ENCODE data around the gene RIPOR3.

Gene RIPOR3

GRCh38 chr20:50673466-50674137 is 17.7 kb downstream of the RIPOR3 start:
- no peak overlapping the region for H3K27ac ChIP-seq (replicated peaks)
- TF ChIP-seq SPI1 (IDR thresholded peaks at IDR 0.05; ENCODE audit: borderline replicate concordance, low read depth) (no peak), POLR2AphosphoS5 (IDR thresholded peaks at IDR 0.05; ENCODE audit: low read depth) (no peak), CTCF (IDR thresholded peaks at IDR 0.05; ENCODE audit: insufficient read depth, low read length) (no peak), REST (IDR thresholded peaks at IDR 0.05; ENCODE audit: insufficient replicate concordance, low read depth) (no peak), GABPA (IDR thresholded peaks at IDR 0.05; ENCODE audit: low read depth) (no peak)
- H3K27me3 ChIP-seq (ENCODE audit: insufficient read depth, poor library complexity, severe bottlenecking) = no peaks in the 10 kb centered on the region
- no peak for DNase-seq (ENCODE audit: low read depth in 1 of 2, low spot score in 1 of 2)
- H3K4me3 ChIP-seq (replicated peaks; ENCODE audit: insufficient read depth, low read length) = no peak overlapping the region

GRCh38 chr20:50673146-50673465 is 18.2 kb downstream of the RIPOR3 start:
- TF ChIP-seq REST (IDR thresholded peaks at IDR 0.05; ENCODE audit: insufficient replicate concordance, low read depth) (no peak), POLR2AphosphoS5 (IDR thresholded peaks at IDR 0.05; ENCODE audit: low read depth) (no peak), GABPA (IDR thresholded peaks at IDR 0.05; ENCODE audit: low read depth) (no peak), CTCF (IDR thresholded peaks at IDR 0.05; ENCODE audit: insufficient read depth, low read length) (no peak), SPI1 (IDR thresholded peaks at IDR 0.05; ENCODE audit: borderline replicate concordance, low read depth) (no peak)
- no peak overlapping the region for H3K4me3 ChIP-seq (replicated peaks; ENCODE audit: insufficient read depth, low read length)
- no peak overlapping the region for H3K27ac ChIP-seq (replicated peaks)

GRCh38 chr20:50672400-50673145 is 18.8 kb downstream of the RIPOR3 start:
- Histone ChIP-seq H3K4me3 (replicated peaks; ENCODE audit: insufficient read depth, low read length) (no peak overlapping the region), H3K27ac (replicated peaks) (no peak overlapping the region), H3K27me3 (ENCODE audit: insufficient read depth, poor library complexity, severe bottlenecking) (no peaks in the 10 kb centered on the region)
- no peak for DNase-seq (ENCODE audit: low read depth in 1 of 2, low spot score in 1 of 2)
- TF ChIP-seq REST (IDR thresholded peaks at IDR 0.05; ENCODE audit: insufficient replicate concordance, low read depth) (no peak), GABPA (IDR thresholded peaks at IDR 0.05; ENCODE audit: low read depth) (no peak), CTCF (IDR thresholded peaks at IDR 0.05; ENCODE audit: insufficient read depth, low read length) (no peak), SPI1 (IDR thresholded peaks at IDR 0.05; ENCODE audit: borderline replicate concordance, low read depth) (no peak), POLR2AphosphoS5 (IDR thresholded peaks at IDR 0.05; ENCODE audit: low read depth) (no peak)

More at GRCh38 chr20:50673146-50673465, 18.2 kb downstream of the RIPOR3 start:
- no peaks in the 10 kb centered on the region for H3K27me3 ChIP-seq (ENCODE audit: insufficient read depth, poor library complexity, severe bottlenecking)
- no peak for DNase-seq (ENCODE audit: low read depth in 1 of 2, low spot score in 1 of 2)
